MCF 10A (cell line): ENCODE results near the gene C1S. TPM values are rescaled to one million over a fixed set of nuclear protein-coding genes. Genes with fewer than 3 reads are reported as not detected.

Experiments
- BruUV-seq: library from RNA; stranded (reverse); fragments of 400-500 nt; replicated peaks from 2 replicates; lab custom pipeline; 2021; lab: Mats Ljungman, UMichigan
- CTCF ChIA-PET: fragments of 300-600 bp; sonication (Branson Sonifier 250); formaldehyde crosslinking; extraction: SDS; loops from one replicate; lab custom pipeline; 2021; ENCODE audit warnings: antibody characterized with exemption, inconsistent platforms; lab: Yijun Ruan, JAX
- POLR2A ChIA-PET: fragments of 300-600, 350-650 bp; sonication (Branson Sonifier 250); formaldehyde crosslinking; extraction: SDS; loops from one replicate; lab custom pipeline; 2020; ENCODE audit warnings: antibody characterized with exemption, inconsistent platforms; lab: Yijun Ruan, JAX
- DNase-seq: peaks from one replicate; pipeline ENCODE4 v3.0.0-alpha.2; 2018; ENCODE audit not compliant: unreplicated experiment
- H3K27ac Mint-ChIP-seq: one replicate; pipeline ENCODE4 v1.8.0; 2022; ENCODE audit warnings: mild to moderate bottlenecking, low read depth, mixed read lengths; ENCODE audit not compliant: unreplicated experiment
- H3K27me3 Mint-ChIP-seq: one replicate; pipeline ENCODE4 v1.8.0; 2022; ENCODE audit warnings: mixed read lengths; ENCODE audit not compliant: insufficient read depth, unreplicated experiment
- H3K36me3 Mint-ChIP-seq: one replicate; pipeline ENCODE4 v1.8.0; 2022; ENCODE audit warnings: mild to moderate bottlenecking, moderate library complexity, mixed read lengths; ENCODE audit not compliant: insufficient read depth, unreplicated experiment
- H3K4me1 Mint-ChIP-seq: one replicate; pipeline ENCODE4 v1.8.0; 2022; ENCODE audit warnings: mixed read lengths; ENCODE audit not compliant: insufficient read depth, unreplicated experiment
- H3K4me3 Mint-ChIP-seq: one replicate; pipeline ENCODE4 v1.8.0; 2022; ENCODE audit warnings: mild to moderate bottlenecking, moderate library complexity, mixed read lengths; ENCODE audit not compliant: unreplicated experiment
- H3K9me3 Mint-ChIP-seq: one replicate; pipeline ENCODE4 v1.8.0; 2022; ENCODE audit warnings: mixed read lengths; ENCODE audit not compliant: unreplicated experiment
- intact Hi-C: fragments of 100-400 bp; cut with micrococcal nuclease; formaldehyde crosslinking; loops from 2 replicates; pipeline ENCODE4 v1.14.1; 2022
- total RNA-seq: library from RNA; stranded (reverse); gene quantifications from 2 replicates; pipeline ENCODE4 v1.2.3, GENCODE V29; 2022
- TF ChIP-seq, protein P1 (sequence below): fragments of 200-600 bp; IDR thresholded peaks from one replicate; pipeline ENCODE4 v1.8.0; 2022; ENCODE audit warnings: antibody characterized with exemption, mild to moderate bottlenecking; ENCODE audit not compliant: unreplicated experiment

C1S gene
- total RNA-seq, 1 experiment from 2014 or later = 6.0 TPM

DNA sequence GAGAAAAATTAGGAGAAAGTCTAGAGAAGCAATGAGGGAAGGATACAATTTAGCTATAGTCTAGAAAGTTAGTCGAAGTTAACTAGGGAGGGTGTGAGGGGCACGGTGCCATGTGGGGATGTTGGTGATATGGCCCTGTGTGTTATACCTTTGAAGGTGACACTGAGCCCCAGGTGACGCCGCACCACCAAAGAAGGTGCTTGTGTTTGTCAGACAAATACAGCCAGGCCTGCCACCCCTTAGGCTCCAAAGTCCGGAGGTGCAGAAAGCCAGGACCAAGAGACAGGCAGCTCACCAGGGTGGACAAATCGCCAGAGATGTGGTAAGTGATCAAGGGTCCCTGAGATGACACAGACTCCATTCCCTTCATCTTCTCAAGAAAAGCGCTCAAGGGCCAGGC lies 1.1 kb downstream of the C1S start:
- no peaks in the 10 kb centered on the region for H3K27me3 Mint-ChIP-seq
- no peak for DNase-seq
- CTCF ChIA-PET = interaction anchor here (0.6 to 7.6 kb wide), 17 partner anchors 8 to 681 kb away, joined by 3 to 123 read pairs (median 5); partner anchors contain the start of genes C1R, C1RL and MLF2
- no peaks in the 10 kb centered on the region for H3K9me3 Mint-ChIP-seq
- peak overlapping the region; percentile 63 for H3K4me3 Mint-ChIP-seq
- peaks cover 12% of the 10 kb centered on the region for H3K36me3 Mint-ChIP-seq
- peaks cover 25% of the 10 kb centered on the region for H3K4me1 Mint-ChIP-seq
- BruUV-seq = no TSS peak
- TF ChIP-seq, protein P1, sequence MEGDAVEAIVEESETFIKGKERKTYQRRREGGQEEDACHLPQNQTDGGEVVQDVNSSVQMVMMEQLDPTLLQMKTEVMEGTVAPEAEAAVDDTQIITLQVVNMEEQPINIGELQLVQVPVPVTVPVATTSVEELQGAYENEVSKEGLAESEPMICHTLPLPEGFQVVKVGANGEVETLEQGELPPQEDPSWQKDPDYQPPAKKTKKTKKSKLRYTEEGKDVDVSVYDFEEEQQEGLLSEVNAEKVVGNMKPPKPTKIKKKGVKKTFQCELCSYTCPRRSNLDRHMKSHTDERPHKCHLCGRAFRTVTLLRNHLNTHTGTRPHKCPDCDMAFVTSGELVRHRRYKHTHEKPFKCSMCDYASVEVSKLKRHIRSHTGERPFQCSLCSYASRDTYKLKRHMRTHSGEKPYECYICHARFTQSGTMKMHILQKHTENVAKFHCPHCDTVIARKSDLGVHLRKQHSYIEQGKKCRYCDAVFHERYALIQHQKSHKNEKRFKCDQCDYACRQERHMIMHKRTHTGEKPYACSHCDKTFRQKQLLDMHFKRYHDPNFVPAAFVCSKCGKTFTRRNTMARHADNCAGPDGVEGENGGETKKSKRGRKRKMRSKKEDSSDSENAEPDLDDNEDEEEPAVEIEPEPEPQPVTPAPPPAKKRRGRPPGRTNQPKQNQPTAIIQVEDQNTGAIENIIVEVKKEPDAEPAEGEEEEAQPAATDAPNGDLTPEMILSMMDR = no peak
- intact Hi-C loops = no loop called here
- POLR2A ChIA-PET = interaction anchor here (0.9 to 5.7 kb wide), 8 partner anchors 8 to 117 kb away, joined by 3 to 96 read pairs (median 14); partner anchors contain the start of genes C12orf57, C1R, C1RL and LPCAT3
- no peak overlapping the region for H3K27ac Mint-ChIP-seq

DNA sequence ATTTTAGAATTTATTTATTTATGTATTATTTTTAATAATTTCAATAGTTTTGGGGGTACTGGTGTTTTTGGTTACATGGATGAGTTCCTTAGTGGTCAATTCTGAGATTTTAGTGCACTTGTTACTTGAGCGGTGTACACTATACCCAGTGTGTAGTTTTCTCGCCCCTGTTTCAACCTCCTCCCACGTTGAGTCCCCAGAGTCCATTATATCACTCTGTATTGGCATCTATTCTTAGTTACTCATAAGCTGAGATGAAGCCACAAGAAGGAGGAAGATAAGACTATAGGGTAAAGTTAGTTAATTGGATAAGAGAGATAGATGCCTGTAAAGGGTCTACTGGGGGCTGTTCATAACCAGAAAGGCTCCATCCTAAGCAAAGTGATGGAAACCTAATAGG lies 4.0 kb downstream of the C1S start:
- Mint-ChIP-seq H3K4me1 (peaks cover 29% of the 10 kb centered on the region), H3K27ac (no peak overlapping the region), H3K36me3 (peaks cover 14% of the 10 kb centered on the region), H3K4me3 (no peak overlapping the region), H3K27me3 (no peaks in the 10 kb centered on the region), H3K9me3 (no peaks in the 10 kb centered on the region)
- POLR2A ChIA-PET = interaction anchor here (1.1 to 1.8 kb wide), 3 partner anchors 18 to 28 kb away, joined by 4 to 5 read pairs (median 5); partner anchors contain the start of gene C1R
- no peak for DNase-seq
- intact Hi-C loops = no loop called here
- CTCF ChIA-PET = interaction anchor here (1.3 to 3.0 kb wide), 4 partner anchors 11 to 49 kb away, joined by 4 to 16 read pairs (median 8); no protein-coding TSS in a partner anchor
- BruUV-seq = no TSS peak
- TF ChIP-seq, protein P1 = no peak

DNA sequence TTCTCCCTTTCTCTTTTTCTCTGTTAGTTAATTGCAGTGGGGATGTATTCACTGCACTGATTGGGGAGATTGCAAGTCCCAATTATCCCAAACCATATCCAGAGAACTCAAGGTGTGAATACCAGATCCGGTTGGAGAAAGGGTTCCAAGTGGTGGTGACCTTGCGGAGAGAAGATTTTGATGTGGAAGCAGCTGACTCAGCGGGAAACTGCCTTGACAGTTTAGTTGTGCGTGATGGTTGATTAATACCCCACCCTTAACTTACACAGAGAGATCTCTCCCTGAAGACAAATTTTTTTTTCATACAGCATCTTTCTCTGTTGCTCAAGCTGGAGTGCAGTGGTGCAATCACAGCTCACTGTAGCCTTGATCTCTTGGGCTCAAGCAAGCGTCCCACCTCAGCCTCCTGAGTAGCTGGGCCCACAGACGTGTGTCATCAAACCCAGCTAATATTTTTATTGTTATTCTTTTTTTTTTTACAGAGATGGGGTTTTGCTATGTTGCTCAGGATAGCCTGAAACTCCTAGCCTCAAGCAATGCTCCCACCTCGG lies 4.6 kb downstream of the C1S start:
- H3K27me3 Mint-ChIP-seq = no peaks in the 10 kb centered on the region
- H3K27ac Mint-ChIP-seq = no peak overlapping the region
- ChIA-PET POLR2A (interaction anchor here (1.1 to 1.8 kb wide), 3 partner anchors 12 to 28 kb away, joined by 4 to 5 read pairs (median 4); partner anchors contain the start of gene C1R), CTCF (interaction anchor here (1.3 to 3.0 kb wide), 3 partner anchors 10 to 28 kb away, joined by 4 to 16 read pairs (median 6); no protein-coding TSS in a partner anchor)
- DNase-seq = no peak
- TF ChIP-seq, protein P1 = no peak
- intact Hi-C loops = no loop called here
- peaks cover 14% of the 10 kb centered on the region for H3K36me3 Mint-ChIP-seq
- no peaks in the 10 kb centered on the region for H3K9me3 Mint-ChIP-seq
- peaks cover 23% of the 10 kb centered on the region for H3K4me1 Mint-ChIP-seq
- no TSS peak for BruUV-seq
- H3K4me3 Mint-ChIP-seq = no peak overlapping the region

DNA sequence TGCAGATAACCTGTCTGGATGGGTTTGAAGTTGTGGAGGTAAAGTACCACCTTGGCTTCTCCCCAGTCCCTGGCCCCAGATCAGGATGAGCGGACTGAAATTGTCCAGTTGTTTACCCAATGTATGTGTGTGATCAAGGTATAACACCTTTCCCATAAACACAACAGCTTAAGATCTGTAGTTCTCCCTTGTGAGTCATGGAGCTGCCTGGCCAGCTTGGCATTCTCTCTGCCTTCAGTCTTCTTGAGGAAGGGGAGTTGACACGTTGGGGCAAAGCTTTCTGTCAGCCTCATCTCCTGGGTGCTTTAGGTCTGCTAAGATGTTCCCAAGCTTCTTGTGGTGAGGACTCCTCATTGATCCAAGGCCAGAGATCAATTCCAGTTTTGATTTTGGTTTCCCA lies 6.1 kb downstream of the C1S start:
- Mint-ChIP-seq H3K27ac (no peak overlapping the region), H3K4me3 (no peak overlapping the region), H3K27me3 (no peaks in the 10 kb centered on the region), H3K36me3 (peaks cover 7% of the 10 kb centered on the region), H3K4me1 (peaks cover 9% of the 10 kb centered on the region), H3K9me3 (no peaks in the 10 kb centered on the region)
- TF ChIP-seq, protein P1 = no peak
- ChIA-PET POLR2A (interaction anchor here (1.0 to 3.0 kb wide), 3 partner anchors 13 to 42 kb away, joined by 3 to 21 read pairs (median 6); partner anchors contain the start of gene C1RL), CTCF (interaction anchor here (0.5 to 1.7 kb wide), 6 partner anchors 13 to 81 kb away, joined by 3 to 9 read pairs (median 4); no protein-coding TSS in a partner anchor)
- BruUV-seq = no TSS peak
- intact Hi-C loops = no loop called here
- DNase-seq = no peak
